Forelimb muscle (tissue), 1 donor: ENCODE results near the gene HS6ST2. TPM values are rescaled to one million over a fixed set of nuclear protein-coding genes. Genes with fewer than 3 reads are reported as not detected.
"Not testable (repeated sequence)": the region's sequence is repeated elsewhere in the genome, so short reads cannot be mapped to it uniquely, and the experiment has no call there.

Source experiments
- DNase-seq: peaks from one replicate; pipeline ENCODE4 v3.0.0-alpha.2; 2013; ENCODE audit warnings: low read depth
- polyA plus RNA-seq: library from polyadenylated mRNA; unstranded; fragments of 120-200 nt; gene quantifications from one replicate; pipeline ENCODE4 v1.2.1, GENCODE V29; 2013; ENCODE audit not compliant: insufficient read length

The HS6ST2 gene
- polyA plus RNA-seq, 1 donor: 46.5 TPM

DNA sequence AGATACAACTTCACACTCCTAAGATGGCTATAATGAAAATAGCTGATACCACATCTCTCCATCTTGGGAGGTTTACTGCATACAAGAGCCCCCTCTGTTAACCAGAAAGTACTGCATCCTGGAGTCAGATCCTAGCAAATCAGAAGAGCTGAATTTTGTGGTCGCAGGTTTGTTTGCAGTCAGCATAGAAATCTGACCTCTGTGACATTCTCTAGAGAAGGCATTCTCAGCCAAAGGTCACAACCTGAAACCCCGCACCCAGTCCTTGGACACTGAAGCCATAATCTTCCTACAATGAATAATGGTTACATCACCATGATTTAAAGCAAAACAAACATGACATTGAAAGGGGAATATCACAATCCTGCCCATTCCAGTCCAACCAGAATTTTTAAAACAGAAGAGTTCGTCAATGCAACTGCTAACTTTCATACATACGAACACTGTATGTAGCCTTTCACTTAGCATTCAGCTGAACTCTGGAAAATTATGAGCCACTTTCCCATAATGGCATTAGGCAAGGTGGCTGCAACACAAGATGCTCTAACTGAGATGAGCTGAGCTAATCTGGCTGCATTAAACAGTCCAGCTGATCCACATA is 17.6 kb downstream of the HS6ST2 start:
- no peak for DNase-seq

DNA sequence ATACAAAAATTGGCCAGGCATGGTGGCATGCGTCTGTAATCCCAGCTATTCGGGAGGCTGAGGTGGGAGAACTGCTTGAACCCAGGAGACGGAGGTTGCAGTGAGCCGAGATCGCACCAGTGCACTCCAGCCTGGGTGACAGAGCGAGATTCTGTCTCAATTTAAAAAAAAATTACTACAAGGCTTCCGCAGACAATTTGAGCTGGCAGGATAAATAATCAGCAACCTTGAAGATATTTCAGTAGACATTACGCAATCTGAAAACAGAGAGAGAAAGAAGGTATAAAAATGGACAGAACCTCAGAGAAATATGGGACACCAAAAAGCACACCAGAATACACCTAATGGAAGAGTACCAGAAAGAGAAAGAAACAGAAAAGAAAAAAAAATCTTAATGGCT is 25.3 kb downstream of the HS6ST2 start:
- no peak for DNase-seq

DNA sequence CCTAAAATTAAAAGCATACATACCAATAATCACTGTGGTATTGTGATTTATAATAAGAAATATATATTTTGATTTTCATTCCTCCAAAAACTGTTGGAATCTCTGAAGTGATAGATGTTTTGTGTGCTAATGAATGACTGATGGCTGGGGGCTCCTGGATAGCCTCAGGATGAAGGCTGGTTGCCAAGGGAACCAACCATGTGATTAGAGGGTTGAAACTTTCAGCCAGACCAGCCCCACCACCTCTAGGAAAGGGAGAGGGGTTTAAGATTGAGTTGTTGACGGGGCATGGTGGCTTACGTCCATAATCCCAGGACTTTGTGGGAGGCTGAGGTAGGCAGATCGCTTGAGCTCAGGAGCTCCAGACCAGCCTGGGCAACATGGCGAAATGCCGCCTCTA is 34.0 kb downstream of the HS6ST2 start:
- no peak for DNase-seq

DNA sequence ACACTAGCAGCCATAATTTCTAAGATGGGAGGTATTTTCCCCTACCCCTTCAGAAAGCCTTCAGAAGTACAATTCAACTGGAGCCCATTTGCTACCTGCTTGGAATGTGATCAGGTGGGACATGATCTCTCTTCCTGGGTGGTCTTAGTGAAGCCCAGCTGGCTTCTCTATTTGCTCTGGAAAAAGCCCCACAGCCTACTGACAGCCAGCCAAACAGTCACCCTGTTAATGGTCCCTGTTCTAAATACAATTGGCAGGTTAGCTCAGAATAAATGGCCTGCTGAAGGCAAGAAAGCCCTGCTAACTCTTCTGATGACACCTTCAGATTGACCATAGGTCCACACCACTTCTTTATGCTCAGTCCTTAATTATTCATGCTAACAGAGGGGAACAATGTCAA is 39.9 kb downstream of the HS6ST2 start:
- DNase-seq: no peak

DNA sequence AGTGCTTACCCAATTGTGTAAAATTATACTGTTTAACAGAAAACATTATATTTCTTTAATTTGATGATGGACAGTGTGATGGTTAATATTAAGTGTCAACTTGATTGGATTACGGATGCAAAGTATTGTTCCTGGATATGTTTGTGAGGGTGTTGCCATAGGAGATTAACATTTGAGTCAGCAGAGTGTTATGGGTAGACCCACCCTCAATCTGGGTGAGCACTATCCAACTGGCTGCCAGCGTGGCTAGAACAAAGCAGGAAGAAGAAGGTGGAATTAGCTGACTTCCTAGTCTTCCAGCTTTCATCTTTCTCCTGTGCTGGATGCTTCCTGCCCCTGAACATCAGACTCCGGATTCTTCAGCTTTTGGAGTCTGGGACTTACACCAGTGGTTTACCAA is 42.1 kb downstream of the HS6ST2 start:
- DNase-seq: no peak

DNA sequence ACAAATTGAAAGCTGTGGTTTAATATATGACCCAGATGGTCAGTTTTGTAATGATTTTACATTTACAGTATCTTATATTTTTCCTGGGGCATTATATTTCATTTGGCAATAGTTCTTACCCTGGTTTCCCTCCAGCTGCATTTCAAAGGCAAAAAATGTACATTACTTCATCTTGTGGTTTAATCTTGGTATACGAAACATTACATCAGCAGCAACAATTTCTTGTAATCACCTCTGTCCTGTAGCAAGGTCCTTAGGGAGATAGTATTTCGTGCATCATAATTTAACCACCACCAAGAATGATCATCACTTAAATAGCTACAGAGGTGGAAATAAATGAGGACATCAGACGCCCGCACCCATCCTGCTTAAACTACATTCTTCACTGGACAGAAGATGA is 48.8 kb downstream of the HS6ST2 start:
- no peak for DNase-seq

DNA sequence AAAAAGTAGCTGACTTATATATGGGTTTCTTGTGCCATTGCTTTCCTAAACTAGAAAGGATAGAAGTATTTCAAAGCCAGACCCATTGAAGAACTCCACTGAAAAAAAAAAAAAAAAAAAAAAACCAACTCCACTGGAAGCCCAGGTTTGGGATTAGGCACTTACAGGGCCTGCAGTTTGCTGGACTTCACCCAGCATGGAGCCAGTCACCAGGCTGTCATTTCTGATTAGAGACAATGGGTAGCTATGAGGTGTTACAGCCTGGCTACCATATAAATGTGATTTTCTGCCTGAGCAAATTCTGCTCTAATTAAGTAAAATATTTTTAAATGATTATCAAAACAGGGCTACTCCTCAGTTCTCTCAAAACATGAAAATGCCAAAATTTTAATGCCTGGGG is 49.5 kb downstream of the HS6ST2 start:
- DNase-seq: no peak

DNA sequence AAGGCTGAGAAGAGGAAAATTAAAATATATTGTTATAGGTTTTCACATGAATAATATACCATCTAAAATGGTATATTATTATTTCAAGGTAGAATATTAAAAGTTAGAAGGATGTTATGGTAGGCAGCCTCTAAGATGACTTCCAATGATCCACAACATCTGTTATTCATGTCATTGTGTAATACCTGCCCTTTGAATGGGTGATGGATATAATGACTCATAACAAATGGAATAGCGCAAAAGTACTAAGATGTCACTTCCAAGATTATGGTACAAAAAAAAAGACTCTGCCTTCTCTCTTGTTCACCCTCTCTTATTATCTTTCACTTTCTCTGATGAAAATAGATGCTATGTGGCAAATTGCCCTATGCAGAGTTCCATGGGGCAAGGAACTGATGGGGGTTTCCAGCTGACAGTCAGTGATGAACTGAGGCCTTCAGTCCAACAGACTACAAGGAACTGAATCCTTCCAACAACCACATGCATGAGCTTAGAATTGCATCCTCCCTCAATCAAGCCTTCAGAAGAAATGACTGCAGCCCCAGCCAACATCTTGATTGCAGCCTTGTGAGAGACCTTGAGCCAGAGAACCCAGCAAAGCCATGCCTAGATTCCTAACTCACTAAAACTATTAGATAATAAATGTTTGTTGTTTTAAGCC is 57.7 kb downstream of the HS6ST2 start:
- no peak for DNase-seq

DNA sequence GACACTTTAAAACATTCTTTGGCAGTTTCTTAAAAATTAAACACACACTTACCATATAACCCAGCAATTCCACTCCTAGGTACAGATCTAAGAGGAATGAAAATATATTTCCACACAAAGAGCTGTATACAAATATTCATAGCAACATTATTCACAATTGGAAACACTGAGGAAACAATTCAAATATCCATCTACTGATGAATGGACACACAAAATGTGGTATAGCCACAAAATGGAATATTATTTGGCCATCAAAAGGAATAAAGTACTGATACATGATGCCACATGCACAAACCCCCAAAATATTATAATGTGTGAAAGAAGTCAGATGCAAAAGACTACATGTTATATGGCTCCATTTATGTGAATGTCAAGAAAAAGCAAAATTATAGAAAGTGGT is 70.9 kb downstream of the HS6ST2 start:
- no peak for DNase-seq

DNA sequence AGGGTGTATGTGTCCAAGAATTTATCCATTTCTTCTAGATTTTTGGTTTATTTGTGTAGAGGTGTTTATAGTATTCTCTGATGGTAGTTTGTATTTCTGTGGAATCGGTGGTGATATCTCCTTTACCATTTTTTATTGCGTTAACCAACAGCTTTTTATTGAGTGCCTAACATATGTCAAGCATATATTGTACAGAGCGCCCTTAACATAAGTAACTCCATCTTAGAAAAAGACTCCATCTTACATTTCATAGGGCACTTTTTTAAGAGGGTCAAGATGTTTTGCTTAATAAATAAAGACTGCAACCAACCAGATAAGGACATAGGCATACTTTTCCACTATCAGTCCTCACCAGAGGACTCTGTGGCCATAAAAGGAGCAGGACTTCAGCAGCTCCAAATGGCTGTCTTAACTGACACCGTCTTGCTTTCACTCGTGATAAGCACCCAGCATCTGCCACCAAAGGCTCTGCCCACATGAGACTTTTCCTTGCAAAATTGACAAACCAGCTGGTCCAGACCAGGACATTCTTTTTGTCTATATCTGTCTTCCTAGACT is 75.0 kb downstream of the HS6ST2 start:
- no peak for DNase-seq

DNA sequence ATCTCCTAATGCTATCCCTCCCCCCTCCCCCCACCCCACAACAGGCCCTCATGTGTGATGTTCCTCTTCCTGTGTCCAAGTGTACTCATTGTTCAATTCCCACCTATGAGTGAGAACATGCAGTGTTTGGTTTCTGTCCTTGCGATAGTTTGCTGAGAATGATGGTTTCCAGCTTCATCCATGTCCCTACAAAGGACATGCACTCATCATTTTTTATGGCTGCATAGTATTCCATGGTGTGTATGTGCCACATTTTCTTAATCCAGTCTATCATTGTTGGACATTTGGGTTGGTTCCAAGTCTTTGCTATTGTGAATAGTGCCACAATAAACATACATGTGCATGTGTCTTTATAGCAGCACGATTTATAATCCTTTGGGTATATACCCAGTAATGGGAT is 77.7 kb downstream of the HS6ST2 start:
- not testable (repeated sequence) for DNase-seq

DNA sequence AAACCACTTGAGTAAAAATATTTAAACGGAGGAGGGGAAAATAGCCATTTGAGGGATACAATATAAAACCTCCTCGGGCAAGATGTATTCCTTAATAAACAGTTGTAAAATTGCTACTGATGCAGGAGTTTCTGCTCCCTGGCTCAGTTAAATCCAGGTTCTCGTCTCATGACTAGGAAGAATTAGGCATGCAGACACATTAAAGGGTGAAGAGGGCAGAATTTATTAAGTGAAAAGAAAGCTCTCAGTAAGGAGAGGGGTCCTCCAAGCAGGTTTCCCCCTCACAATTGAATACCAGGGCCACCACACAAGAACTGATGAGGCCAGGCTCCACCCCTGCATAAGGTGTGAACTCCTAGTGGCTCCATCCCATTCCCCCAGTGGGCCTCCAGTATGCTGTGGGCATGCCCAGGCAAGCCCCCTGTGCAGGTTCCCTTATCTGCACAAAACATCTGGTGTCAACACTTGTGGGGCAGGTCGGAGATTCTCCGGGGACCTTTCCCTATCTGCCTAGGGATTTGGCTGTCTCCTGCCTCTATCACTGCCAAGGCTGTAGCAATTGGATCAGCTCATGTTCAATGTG is 80.4 kb downstream of the HS6ST2 start:
- DNase-seq: no peak

DNA sequence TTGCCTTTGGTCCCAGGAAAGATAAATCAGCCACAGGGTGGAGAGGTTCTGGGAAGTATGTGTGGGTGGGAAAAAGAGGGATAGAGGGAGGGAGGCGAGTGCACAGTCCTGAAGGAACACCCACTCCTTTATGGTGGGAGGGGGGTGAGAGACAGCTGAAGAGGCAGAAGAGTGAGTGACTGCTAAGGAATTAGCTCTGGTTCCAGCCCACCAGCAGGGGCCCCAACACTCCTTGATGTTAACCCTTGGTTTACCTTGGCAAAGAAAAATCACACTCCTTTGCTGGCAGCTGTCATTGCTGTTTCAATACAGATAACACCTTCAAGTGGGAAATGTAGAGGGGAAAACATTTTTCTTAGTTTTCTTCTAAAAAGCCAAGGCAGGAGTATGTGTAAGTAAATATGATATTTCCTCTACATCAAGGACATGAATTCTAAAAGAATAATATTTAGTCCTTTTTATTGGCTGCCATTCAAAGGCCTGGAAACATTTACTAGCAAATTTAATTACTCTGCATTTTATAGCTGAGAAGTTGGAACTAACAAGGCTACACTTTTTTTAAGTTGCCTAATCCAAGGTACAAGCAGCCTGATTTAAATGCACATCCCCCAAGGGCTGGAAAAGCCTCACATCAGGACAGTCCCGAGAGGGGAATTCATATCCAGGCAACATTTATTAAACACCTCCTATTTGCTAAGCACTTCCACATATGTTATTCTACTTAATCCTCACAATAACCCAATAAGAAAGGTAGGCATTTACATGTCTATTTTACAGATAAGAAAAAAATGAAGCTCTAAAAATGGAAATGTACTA is 81.7 kb downstream of the HS6ST2 start:
- DNase-seq: no peak

DNA sequence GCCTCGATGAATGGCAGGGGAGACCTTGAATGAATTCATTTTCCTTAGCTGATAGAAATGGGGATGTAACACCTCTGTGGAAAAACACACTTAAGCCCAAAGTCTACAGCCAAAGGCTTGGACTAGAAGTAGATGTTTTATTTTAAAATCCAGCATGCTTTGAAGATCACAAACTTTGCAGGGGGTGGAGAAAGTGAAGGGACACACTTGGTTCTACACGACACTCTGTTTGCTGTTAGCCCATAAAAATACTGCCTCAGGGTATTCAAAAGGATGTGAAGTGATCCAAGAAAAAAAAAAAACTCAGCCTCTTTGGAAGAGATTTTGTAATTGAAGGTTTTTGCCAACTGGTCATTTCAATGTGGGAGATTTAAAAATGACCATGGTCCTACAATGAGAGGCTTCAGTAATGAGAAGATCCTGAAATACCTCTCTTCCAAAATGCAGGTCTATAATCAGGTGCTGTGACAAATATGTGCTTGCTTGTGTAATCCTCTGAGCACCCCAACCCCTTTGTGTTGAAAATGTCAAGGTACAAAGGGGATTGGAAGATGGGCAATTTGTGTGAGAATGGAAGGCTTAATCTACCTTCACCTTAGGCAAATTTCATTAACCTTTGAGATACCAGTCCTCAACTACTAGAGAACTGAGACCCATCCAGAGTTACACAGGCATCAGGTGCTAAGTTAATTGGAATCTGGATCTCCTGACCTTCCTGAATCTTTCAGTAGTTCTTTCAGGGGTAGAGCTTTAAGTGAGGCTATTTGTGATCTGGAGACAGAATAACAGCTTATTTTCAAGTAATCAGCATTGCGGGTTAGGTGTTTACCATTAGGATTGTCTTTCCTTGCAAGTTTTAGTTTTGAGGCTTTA is 82.5 kb downstream of the HS6ST2 start:
- no peak for DNase-seq

DNA sequence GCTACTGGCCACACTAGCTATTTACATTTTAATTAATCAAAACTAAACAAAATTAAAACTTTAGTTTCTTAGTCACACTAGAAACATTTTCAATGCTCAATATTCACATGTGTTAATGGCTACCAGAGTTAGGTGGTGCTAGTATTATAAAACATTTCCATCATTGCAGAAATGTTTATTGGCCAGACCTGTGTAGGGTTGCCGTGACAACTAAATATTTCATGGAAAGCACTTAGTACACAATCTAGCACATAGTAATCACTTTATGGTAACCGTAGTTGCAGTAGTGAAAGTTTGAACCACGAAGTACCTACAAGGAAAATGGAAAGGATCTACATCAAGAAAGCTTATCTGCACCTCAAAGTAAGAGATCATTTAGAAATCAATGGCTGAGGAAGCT is 95.9 kb downstream of the HS6ST2 start:
- DNase-seq: no peak

DNA sequence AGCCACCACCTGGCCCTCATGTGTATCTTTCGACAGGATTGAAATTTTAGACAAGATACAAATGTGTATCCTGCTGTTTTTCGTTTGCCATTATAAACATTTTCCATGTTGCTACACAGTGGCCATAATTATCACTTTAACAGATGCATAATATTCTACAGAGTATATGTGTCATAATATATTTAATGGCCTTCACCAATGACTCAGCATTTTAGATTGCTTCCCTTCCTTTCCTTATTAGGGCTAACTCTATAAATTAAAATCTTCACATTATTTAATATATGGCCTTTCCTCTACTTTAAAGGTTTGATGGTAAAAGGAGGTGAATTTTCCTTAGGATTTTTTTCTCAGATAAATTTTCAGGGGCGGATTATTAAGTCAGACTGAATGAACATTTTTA is 97.4 kb downstream of the HS6ST2 start:
- DNase-seq: no peak

DNA sequence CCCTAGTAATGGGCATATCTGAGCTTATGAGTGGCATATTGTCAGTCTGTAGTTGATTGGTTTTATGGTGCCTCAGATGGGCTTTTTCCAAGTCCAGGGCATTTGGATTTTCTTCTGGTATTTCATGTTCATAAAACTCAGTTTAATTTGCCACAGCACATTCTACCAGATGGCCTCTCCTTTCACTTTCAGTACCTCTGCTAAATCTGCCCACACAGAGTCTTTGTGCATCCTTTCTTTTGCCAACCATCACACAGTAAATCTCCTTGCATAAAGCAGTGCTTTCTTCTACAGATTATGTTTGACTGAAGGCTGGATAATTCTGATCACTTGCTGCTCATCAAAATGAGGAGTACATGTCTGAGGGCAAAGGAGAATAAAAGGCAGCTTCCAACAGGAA is 98.2 kb downstream of the HS6ST2 start:
- DNase-seq: no peak

DNA sequence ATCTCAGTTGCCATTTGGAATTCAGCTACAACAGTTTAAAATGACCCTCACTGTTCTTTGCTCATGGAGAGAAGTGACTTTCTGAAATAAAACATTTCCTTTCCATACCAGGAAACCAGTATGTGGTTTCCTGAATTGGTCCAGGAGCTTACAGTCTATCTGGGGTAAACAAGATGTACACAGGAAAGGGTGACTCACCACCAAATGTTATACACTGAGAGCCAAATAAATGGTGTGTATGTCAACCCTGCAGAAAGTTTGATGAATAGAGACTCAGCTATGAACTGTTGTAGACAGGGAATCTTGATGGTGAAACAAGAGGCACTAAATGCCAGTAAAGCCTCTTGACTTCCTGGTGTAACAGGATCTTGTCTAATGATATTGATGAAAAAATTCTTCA is 100.4 kb downstream of the HS6ST2 start:
- no peak for DNase-seq

DNA sequence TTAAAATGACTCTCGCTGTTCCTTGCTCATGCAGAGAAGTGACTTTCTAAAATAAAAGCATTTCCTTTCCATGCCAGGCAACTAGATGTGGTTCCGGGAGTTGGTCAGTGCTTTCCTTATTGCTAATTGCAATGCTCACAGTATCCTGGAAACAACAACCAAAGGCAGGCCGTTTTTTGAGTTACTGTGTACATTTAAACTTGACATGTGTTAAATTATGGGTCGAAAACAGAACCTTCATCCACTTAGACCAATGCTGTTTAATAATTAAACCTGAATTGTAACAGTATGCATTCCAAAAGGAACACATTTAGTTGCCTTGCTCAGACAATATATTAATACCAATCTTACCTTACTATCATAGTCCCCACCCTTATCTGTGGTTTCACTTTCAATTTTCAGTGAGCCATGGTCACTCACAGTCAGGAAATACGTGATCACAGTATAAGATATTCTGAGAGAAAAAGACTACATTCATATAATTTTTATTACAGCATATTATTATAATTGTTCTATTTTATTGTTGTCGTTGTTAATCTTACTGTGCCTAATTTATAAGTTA is 102.6 kb downstream of the HS6ST2 start:
- DNase-seq: no peak

DNA sequence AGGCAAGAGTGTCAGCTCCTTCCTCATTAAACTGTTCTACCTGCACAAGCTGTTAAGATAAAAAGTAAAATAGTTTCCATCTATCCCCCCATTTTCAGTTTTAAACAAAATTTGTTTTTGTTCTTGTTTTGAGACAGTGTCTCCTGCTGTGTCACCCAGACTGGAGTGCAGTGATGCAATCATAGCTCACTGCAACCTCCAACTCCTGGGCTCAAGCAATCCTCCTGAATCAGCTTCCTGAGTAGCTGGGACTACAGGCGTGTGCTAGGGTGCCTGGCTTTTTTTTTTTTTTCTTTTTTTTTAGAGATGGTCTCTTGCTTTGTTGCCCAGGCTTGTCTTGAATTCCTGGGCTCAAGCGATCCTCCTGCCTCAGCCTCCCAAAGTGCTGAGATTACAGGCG is 105.4 kb downstream of the HS6ST2 start:
- DNase-seq: no peak
